Left lobe of liver (tissue), 2 donors: ENCODE data around the gene NPY. TPM values are rescaled to one million over a fixed set of nuclear protein-coding genes. Genes with fewer than 3 reads are reported as not detected.
A peak's percentile ranks its signal among the peaks of the same experiment; 100 is the strongest.

Source experiments
- ATAC-seq: fragments of 200-7000 bp; cut with Tn5 transposase; one replicate; pipeline ENCODE4 v1.9.1; 2020; ENCODE audit warnings: mild to moderate bottlenecking, moderate library complexity
- DNase-seq: peaks from one replicate; pipeline ENCODE4 v3.0.0-alpha.2; 2020; ENCODE audit warnings: low spot score
- total RNA-seq: library from RNA; stranded (reverse); gene quantifications from one replicate; pipeline ENCODE4 v1.2.1, GENCODE V29; 2021
- donor health status: DM: no; HTN: no; CAD: no; lungs with moderate emphysema.
- donor health status: DM: no; HTN: yes; CAD: no.

The NPY gene
- total RNA-seq, 1 donor from 2014 or later: not detected

- DNase-seq (no peak), ATAC-seq (no peak)
These were observed 28.6 kb downstream of the NPY start for GRCh38 chr7:24312588-24312987.

GRCh38 chr7:24313777-24314176, 29.8 kb downstream of the NPY start:
- no peak for DNase-seq
- no peak for ATAC-seq

GRCh38 chr7:24316340-24316739, 32.4 kb downstream of the NPY start:
- no peak for DNase-seq
- no peak for ATAC-seq

- ATAC-seq: peak; percentile 61
- DNase-seq: no peak
These were observed 34.3 kb downstream of the NPY start for GRCh38 chr7:24318326-24318725.

- ATAC-seq (no peak), DNase-seq (no peak)
These were observed 35.2 kb downstream of the NPY start for GRCh38 chr7:24319209-24319608.

- DNase-seq (no peak), ATAC-seq (no peak)
These were observed 40.0 kb downstream of the NPY start for GRCh38 chr7:24323961-24324480.

- DNase-seq (no peak), ATAC-seq (no peak)
These were observed 41.7 kb downstream of the NPY start for GRCh38 chr7:24325708-24326107.

- ATAC-seq (peak; percentile 42), DNase-seq (no peak)
These were observed 44.1 kb downstream of the NPY start for GRCh38 chr7:24328050-24328449.

- ATAC-seq: no peak
- no peak for DNase-seq
These were observed 44.9 kb downstream of the NPY start for GRCh38 chr7:24328894-24329293.

- DNase-seq (no peak), ATAC-seq (no peak)
These were observed 50.0 kb downstream of the NPY start for GRCh38 chr7:24334012-24334411.

GRCh38 chr7:24334627-24335026, 50.6 kb downstream of the NPY start:
- DNase-seq (no peak), ATAC-seq (no peak)

- DNase-seq (no peak), ATAC-seq (no peak)
These were observed 52.5 kb downstream of the NPY start for GRCh38 chr7:24336461-24336860.

GRCh38 chr7:24337180-24337579, 53.2 kb downstream of the NPY start:
- ATAC-seq (no peak), DNase-seq (no peak)

- ATAC-seq (no peak), DNase-seq (no peak)
These were observed 55.6 kb downstream of the NPY start for GRCh38 chr7:24339575-24339974.

- ATAC-seq: no peak
- DNase-seq: no peak
These were observed 56.7 kb downstream of the NPY start for GRCh38 chr7:24340727-24341126.
